ENCODE results near the gene THOC1.

DNA sequence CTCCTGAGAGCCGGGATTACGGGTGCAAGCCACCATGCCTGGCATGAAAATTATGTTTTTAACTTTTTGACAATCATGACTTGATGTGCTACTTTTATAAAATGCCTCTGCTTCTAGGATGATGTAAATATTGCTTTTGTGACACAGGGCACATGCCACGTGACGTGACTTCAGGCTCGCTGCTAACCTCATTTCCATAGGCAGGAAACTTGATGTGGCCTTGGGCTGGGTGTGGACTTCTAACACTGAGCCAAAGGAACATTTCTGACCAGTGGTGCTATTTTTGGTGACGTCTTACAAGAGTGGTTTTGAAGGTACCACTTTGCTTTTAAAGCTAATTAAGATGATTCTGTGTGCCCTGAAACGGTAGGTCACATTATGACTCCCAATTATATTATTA is 34.2 kb upstream of the THOC1 start:
- no peak for TF ChIP-seq POLR2AphosphoS5 (IDR thresholded peaks at IDR 0.05; ENCODE audit: insufficient read depth, low read depth, low read length)
- TF ChIP-seq, protein P1, sequence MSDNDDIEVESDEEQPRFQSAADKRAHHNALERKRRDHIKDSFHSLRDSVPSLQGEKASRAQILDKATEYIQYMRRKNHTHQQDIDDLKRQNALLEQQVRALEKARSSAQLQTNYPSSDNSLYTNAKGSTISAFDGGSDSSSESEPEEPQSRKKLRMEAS (IDR thresholded peaks at IDR 0.05; ENCODE audit: insufficient read depth, insufficient read length), result no peak
- TF ChIP-seq, protein P2, sequence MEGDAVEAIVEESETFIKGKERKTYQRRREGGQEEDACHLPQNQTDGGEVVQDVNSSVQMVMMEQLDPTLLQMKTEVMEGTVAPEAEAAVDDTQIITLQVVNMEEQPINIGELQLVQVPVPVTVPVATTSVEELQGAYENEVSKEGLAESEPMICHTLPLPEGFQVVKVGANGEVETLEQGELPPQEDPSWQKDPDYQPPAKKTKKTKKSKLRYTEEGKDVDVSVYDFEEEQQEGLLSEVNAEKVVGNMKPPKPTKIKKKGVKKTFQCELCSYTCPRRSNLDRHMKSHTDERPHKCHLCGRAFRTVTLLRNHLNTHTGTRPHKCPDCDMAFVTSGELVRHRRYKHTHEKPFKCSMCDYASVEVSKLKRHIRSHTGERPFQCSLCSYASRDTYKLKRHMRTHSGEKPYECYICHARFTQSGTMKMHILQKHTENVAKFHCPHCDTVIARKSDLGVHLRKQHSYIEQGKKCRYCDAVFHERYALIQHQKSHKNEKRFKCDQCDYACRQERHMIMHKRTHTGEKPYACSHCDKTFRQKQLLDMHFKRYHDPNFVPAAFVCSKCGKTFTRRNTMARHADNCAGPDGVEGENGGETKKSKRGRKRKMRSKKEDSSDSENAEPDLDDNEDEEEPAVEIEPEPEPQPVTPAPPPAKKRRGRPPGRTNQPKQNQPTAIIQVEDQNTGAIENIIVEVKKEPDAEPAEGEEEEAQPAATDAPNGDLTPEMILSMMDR (IDR thresholded peaks at IDR 0.05; ENCODE audit: extremely low read depth in 1 of 2, insufficient read depth in 1 of 2, low read depth in 1 of 2, low read length in 2 of 2), result no peak
- no peak for TF ChIP-seq POLR2A (IDR thresholded peaks at IDR 0.05; ENCODE audit: low read depth, low read length)
- no peak for TF ChIP-seq EZH2 (IDR thresholded peaks at IDR 0.05; ENCODE audit: borderline replicate concordance, low read depth, low read length, severe bottlenecking)
